GM12892 (cell line): ENCODE measurements around the gene IPO9.

ENCODE experiments used
- POLR2A ChIP-seq: IDR thresholded peaks from 2 replicates; pipeline ENCODE4 v1.6.1; 2011; ENCODE audit warnings: low read depth, low read length, control low read depth
- POLR2AphosphoS5 ChIP-seq: IDR thresholded peaks from 2 replicates; pipeline ENCODE4 v1.6.1; 2011; ENCODE audit warnings: low read depth, low read length, control low read depth
- TAF1 ChIP-seq: IDR thresholded peaks from 2 replicates; pipeline ENCODE4 v1.6.1; 2011; ENCODE audit warnings: low read depth, mild to moderate bottlenecking, control low read depth, low read length, borderline replicate concordance

GRCh38 chr1:201904579-201904978 is 75.6 kb downstream of the IPO9 start:
- TF ChIP-seq POLR2A (no peak), TAF1 (no peak), POLR2AphosphoS5 (no peak)
